HepG2 (cell line): ENCODE data around the gene IFT122. TPM values are rescaled to one million over a fixed set of nuclear protein-coding genes. Genes with fewer than 3 reads are reported as not detected.

Source experiments
- NPAS2 ChIP-seq: sonication (generic); formaldehyde crosslinking; IDR thresholded peaks from 2 replicates; pipeline ENCODE4 v1.8.0; 2022; ENCODE audit warnings: mild to moderate bottlenecking, missing genetic modification reagents, borderline replicate concordance
- NR1H2 ChIP-seq: sonication (generic); formaldehyde crosslinking; IDR thresholded peaks from 2 replicates; pipeline ENCODE4 v1.8.1; 2022; ENCODE audit warnings: low read depth, missing genetic modification reagents, borderline replicate concordance
- RAD21 ChIP-seq: fragments of 450-650 bp; formaldehyde crosslinking; IDR thresholded peaks from 2 replicates; pipeline ENCODE4 v1.5.0; 2020; ENCODE audit warnings: mild to moderate bottlenecking
- RFXANK ChIP-seq: IDR thresholded peaks from 2 replicates; pipeline ENCODE4 v1.6.1; 2016
- TEAD3 ChIP-seq: optimal IDR thresholded peaks from 2 replicates; pipeline ENCODE3; 2016; ENCODE audit warnings: borderline replicate concordance
- ZNF773 ChIP-seq: sonication (generic); formaldehyde crosslinking; IDR thresholded peaks from 2 replicates; pipeline ENCODE4 v1.4.0; 2020; ENCODE audit warnings: missing genetic modification reagents, borderline replicate concordance
- ZNF775 ChIP-seq: sonication (generic); formaldehyde crosslinking; IDR thresholded peaks from 2 replicates; pipeline ENCODE4 v1.4.0; 2020; ENCODE audit warnings: missing genetic modification reagents, mild to moderate bottlenecking, moderate library complexity, borderline replicate concordance
- polyA plus RNA-seq, 8 experiments: library from polyadenylated mRNA; depleted of rRNA in 3 of 8; stranded (reverse) in 7 of 8; unstranded in 1 of 8; fragments of >200 nt; fragmentation: Illumina TruSeq in 4 of 8; extraction: Trizol in 4 of 8; gene quantifications; 2 replicates each; pipeline versions ENCODE4 v1.2.1 to v1.2.3, GENCODE V29; 2011 to 2016; ENCODE audit warnings: low read depth in 4 of 8, missing spikeins in 1 of 8, mixed read lengths in 1 of 8; ENCODE audit not compliant: insufficient read depth in 1 of 8
- total RNA-seq, 5 experiments: library from RNA; depleted of rRNA; stranded (reverse); fragments of >200 nt; fragmentation: Illumina TruSeq; extraction: Trizol; gene quantifications; 2 replicates each; pipeline ENCODE4 v1.2.3, GENCODE V29; 2016; ENCODE audit warnings: low read depth in 1 of 5
- TF ChIP-seq, protein P1 (sequence below): sonication (generic); formaldehyde crosslinking; IDR thresholded peaks from 2 replicates; pipeline ENCODE4 v1.4.0; 2020; ENCODE audit warnings: missing genetic modification reagents
- TF ChIP-seq, protein P2 (sequence below): sonication (generic); formaldehyde crosslinking; IDR thresholded peaks from 2 replicates; pipeline ENCODE4 v1.4.0; 2020; ENCODE audit warnings: mild to moderate bottlenecking, missing genetic modification reagents
- TF ChIP-seq, protein P3 (sequence below): sonication (generic); formaldehyde crosslinking; IDR thresholded peaks from 2 replicates; pipeline ENCODE4 v1.5.0; 2020; ENCODE audit warnings: missing genetic modification reagents
- TF ChIP-seq, protein P4 (sequence below): sonication (generic); formaldehyde crosslinking; IDR thresholded peaks from 2 replicates; pipeline ENCODE4 v1.4.0; 2020; ENCODE audit warnings: mild to moderate bottlenecking, missing genetic modification reagents, borderline replicate concordance
- TF ChIP-seq, protein P5 (sequence below), 2 experiments: IDR thresholded peaks; 2 replicates each; pipeline ENCODE4 v1.6.1; 2011 to 2012; ENCODE audit warnings: low read length in 2 of 2, borderline replicate concordance in 1 of 2, low read depth in 1 of 2, mild to moderate bottlenecking in 1 of 2, moderate library complexity in 1 of 2

The IFT122 gene
- total and polyA plus RNA-seq, 2 of the 13 experiments (the other 11 are each of a cell fraction or from before 2014, with no cell fraction given) = 10.1 to 10.3 TPM

DNA sequence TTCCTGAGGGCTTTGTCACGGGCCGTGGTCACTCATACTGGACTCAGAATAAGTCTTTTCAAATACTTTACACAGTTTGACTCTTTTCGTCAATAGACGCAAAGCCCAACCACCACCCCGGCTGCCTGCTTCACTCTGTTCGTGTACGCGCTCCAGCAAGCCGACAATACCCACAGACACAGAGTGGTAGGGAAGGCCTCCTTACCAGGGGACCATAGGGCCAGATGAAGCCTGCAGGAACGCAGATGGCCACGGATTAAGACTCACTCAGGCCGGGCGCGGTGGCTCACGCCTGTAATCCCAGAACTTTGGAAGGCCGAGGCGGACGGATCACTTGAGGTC, 41.2 kb upstream of the IFT122 start (continued):
- TF ChIP-seq, protein P1, sequence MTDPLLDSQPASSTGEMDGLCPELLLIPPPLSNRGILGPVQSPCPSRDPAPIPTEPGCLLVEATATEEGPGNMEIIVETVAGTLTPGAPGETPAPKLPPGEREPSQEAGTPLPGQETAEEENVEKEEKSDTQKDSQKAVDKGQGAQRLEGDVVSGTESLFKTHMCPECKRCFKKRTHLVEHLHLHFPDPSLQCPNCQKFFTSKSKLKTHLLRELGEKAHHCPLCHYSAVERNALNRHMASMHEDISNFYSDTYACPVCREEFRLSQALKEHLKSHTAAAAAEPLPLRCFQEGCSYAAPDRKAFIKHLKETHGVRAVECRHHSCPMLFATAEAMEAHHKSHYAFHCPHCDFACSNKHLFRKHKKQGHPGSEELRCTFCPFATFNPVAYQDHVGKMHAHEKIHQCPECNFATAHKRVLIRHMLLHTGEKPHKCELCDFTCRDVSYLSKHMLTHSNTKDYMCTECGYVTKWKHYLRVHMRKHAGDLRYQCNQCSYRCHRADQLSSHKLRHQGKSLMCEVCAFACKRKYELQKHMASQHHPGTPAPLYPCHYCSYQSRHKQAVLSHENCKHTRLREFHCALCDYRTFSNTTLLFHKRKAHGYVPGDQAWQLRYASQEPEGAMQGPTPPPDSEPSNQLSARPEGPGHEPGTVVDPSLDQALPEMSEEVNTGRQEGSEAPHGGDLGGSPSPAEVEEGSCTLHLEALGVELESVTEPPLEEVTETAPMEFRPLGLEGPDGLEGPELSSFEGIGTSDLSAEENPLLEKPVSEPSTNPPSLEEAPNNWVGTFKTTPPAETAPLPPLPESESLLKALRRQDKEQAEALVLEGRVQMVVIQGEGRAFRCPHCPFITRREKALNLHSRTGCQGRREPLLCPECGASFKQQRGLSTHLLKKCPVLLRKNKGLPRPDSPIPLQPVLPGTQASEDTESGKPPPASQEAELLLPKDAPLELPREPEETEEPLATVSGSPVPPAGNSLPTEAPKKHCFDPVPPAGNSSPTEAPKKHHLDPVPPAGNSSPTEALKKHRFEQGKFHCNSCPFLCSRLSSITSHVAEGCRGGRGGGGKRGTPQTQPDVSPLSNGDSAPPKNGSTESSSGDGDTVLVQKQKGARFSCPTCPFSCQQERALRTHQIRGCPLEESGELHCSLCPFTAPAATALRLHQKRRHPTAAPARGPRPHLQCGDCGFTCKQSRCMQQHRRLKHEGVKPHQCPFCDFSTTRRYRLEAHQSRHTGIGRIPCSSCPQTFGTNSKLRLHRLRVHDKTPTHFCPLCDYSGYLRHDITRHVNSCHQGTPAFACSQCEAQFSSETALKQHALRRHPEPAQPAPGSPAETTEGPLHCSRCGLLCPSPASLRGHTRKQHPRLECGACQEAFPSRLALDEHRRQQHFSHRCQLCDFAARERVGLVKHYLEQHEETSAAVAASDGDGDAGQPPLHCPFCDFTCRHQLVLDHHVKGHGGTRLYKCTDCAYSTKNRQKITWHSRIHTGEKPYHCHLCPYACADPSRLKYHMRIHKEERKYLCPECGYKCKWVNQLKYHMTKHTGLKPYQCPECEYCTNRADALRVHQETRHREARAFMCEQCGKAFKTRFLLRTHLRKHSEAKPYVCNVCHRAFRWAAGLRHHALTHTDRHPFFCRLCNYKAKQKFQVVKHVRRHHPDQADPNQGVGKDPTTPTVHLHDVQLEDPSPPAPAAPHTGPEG (CRISPR knock-in tag) = no peak
- no peak for TF ChIP-seq TEAD3 (CRISPR knock-in tag)
- TF ChIP-seq, protein P2, sequence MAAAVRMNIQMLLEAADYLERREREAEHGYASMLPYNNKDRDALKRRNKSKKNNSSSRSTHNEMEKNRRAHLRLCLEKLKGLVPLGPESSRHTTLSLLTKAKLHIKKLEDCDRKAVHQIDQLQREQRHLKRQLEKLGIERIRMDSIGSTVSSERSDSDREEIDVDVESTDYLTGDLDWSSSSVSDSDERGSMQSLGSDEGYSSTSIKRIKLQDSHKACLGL (CRISPR knock-in tag) = 0 out of 2 replicates have a peak, but pooled peaks have one; percentile 40
- TF ChIP-seq, protein P3, sequence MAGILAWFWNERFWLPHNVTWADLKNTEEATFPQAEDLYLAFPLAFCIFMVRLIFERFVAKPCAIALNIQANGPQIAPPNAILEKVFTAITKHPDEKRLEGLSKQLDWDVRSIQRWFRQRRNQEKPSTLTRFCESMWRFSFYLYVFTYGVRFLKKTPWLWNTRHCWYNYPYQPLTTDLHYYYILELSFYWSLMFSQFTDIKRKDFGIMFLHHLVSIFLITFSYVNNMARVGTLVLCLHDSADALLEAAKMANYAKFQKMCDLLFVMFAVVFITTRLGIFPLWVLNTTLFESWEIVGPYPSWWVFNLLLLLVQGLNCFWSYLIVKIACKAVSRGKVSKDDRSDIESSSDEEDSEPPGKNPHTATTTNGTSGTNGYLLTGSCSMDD (CRISPR knock-in tag) = no peak
- no peak for TF ChIP-seq RAD21 (CRISPR knock-in tag)
- TF ChIP-seq NPAS2 (CRISPR knock-in tag) = no peak
- TF ChIP-seq ZNF773 (CRISPR knock-in tag) = no peak
- TF ChIP-seq NR1H2 (CRISPR knock-in tag) = no peak
- TF ChIP-seq, protein P4, sequence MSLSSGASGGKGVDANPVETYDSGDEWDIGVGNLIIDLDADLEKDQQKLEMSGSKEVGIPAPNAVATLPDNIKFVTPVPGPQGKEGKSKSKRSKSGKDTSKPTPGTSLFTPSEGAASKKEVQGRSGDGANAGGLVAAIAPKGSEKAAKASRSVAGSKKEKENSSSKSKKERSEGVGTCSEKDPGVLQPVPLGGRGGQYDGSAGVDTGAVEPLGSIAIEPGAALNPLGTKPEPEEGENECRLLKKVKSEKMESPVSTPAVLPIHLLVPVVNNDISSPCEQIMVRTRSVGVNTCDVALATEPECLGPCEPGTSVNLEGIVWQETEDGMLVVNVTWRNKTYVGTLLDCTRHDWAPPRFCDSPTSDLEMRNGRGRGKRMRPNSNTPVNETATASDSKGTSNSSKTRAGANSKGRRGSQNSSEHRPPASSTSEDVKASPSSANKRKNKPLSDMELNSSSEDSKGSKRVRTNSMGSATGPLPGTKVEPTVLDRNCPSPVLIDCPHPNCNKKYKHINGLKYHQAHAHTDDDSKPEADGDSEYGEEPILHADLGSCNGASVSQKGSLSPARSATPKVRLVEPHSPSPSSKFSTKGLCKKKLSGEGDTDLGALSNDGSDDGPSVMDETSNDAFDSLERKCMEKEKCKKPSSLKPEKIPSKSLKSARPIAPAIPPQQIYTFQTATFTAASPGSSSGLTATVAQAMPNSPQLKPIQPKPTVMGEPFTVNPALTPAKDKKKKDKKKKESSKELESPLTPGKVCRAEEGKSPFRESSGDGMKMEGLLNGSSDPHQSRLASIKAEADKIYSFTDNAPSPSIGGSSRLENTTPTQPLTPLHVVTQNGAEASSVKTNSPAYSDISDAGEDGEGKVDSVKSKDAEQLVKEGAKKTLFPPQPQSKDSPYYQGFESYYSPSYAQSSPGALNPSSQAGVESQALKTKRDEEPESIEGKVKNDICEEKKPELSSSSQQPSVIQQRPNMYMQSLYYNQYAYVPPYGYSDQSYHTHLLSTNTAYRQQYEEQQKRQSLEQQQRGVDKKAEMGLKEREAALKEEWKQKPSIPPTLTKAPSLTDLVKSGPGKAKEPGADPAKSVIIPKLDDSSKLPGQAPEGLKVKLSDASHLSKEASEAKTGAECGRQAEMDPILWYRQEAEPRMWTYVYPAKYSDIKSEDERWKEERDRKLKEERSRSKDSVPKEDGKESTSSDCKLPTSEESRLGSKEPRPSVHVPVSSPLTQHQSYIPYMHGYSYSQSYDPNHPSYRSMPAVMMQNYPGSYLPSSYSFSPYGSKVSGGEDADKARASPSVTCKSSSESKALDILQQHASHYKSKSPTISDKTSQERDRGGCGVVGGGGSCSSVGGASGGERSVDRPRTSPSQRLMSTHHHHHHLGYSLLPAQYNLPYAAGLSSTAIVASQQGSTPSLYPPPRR (CRISPR knock-in tag) = 0 out of 2 replicates have a peak, but pooled peaks have one; percentile 2
- TF ChIP-seq, protein P5, sequence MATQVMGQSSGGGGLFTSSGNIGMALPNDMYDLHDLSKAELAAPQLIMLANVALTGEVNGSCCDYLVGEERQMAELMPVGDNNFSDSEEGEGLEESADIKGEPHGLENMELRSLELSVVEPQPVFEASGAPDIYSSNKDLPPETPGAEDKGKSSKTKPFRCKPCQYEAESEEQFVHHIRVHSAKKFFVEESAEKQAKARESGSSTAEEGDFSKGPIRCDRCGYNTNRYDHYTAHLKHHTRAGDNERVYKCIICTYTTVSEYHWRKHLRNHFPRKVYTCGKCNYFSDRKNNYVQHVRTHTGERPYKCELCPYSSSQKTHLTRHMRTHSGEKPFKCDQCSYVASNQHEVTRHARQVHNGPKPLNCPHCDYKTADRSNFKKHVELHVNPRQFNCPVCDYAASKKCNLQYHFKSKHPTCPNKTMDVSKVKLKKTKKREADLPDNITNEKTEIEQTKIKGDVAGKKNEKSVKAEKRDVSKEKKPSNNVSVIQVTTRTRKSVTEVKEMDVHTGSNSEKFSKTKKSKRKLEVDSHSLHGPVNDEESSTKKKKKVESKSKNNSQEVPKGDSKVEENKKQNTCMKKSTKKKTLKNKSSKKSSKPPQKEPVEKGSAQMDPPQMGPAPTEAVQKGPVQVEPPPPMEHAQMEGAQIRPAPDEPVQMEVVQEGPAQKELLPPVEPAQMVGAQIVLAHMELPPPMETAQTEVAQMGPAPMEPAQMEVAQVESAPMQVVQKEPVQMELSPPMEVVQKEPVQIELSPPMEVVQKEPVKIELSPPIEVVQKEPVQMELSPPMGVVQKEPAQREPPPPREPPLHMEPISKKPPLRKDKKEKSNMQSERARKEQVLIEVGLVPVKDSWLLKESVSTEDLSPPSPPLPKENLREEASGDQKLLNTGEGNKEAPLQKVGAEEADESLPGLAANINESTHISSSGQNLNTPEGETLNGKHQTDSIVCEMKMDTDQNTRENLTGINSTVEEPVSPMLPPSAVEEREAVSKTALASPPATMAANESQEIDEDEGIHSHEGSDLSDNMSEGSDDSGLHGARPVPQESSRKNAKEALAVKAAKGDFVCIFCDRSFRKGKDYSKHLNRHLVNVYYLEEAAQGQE (IDR thresholded peaks at IDR 0.05; ENCODE audit: borderline replicate concordance in 1 of 2, low read depth in 1 of 2, low read length in 2 of 2) = no peak
- TF ChIP-seq ZNF775 (CRISPR knock-in tag) = no peak
- no peak for TF ChIP-seq RFXANK (CRISPR knock-in tag)
